HFF-Myc (cell line): ENCODE results near the gene FARP1.
"Not testable (repeated sequence)": the region's sequence is repeated elsewhere in the genome, so short reads cannot be mapped to it uniquely, and the experiment has no call there.

Experiments
- DNase-seq: peaks from one replicate; pipeline ENCODE4 v3.0.0-alpha.2; 2011; ENCODE audit warnings: low read depth; ENCODE audit errors: extremely low read depth
- H3K4me3 ChIP-seq: replicated peaks from 2 replicates; pipeline ENCODE4 v1.5.1; 2011; ENCODE audit warnings: low read depth, mild to moderate bottlenecking, control low read depth, low read length
- CTCF ChIP-seq: IDR thresholded peaks from 2 replicates; pipeline ENCODE4 v1.5.1; 2012; ENCODE audit warnings: mild to moderate bottlenecking, low read depth, low read length, control low read depth; ENCODE audit errors: missing control alignments

Gene FARP1

GRCh38 chr13:98364179-98364578 lies 221.3 kb downstream of the FARP1 start:
- no peak for TF ChIP-seq CTCF
- no peak overlapping the region for H3K4me3 ChIP-seq
- DNase-seq: no peak

GRCh38 chr13:98364647-98365046 lies 221.8 kb downstream of the FARP1 start:
- no peak for TF ChIP-seq CTCF
- DNase-seq: no peak
- no peak overlapping the region for H3K4me3 ChIP-seq

- no peak for TF ChIP-seq CTCF
- no peak for DNase-seq
- no peak overlapping the region for H3K4me3 ChIP-seq
Observed at GRCh38 chr13:98365302-98365701, 222.4 kb downstream of the FARP1 start.

GRCh38 chr13:98366010-98366409 lies 223.1 kb downstream of the FARP1 start:
- H3K4me3 ChIP-seq: no peak overlapping the region
- no peak for DNase-seq
- no peak for TF ChIP-seq CTCF

GRCh38 chr13:98366443-98366842 lies 223.5 kb downstream of the FARP1 start:
- no peak for TF ChIP-seq CTCF
- DNase-seq: no peak
- no peak overlapping the region for H3K4me3 ChIP-seq

- DNase-seq: no peak
- no peak overlapping the region for H3K4me3 ChIP-seq
- no peak for TF ChIP-seq CTCF
Observed at GRCh38 chr13:98366959-98367358, 224.1 kb downstream of the FARP1 start.

- H3K4me3 ChIP-seq: no peak overlapping the region
- no peak for DNase-seq
- no peak for TF ChIP-seq CTCF
Observed at GRCh38 chr13:98368019-98368418, 225.1 kb downstream of the FARP1 start.

- not testable (repeated sequence) for DNase-seq, H3K4me3 ChIP-seq
Observed at GRCh38 chr13:98369520-98369919, 226.6 kb downstream of the FARP1 start.
